Renal cortical epithelial cell (primary cell): ENCODE data around the gene CASP5. TPM values are rescaled to one million over a fixed set of nuclear protein-coding genes. Genes with fewer than 3 reads are reported as not detected.
"Not testable (repeated sequence)": the region's sequence is repeated elsewhere in the genome, so short reads cannot be mapped to it uniquely, and the experiment has no call there.

ENCODE experiments used
- DNase-seq: peaks from one replicate; pipeline ENCODE4 v3.0.0-alpha.2; 2011; ENCODE audit warnings: low read depth
- total RNA-seq: library from RNA; depleted of rRNA; stranded (reverse); fragments of >200 nt; gene quantifications from 2 replicates; pipeline ENCODE4 v1.2.3, GENCODE V29; 2014

The CASP5 gene
- not detected in 2 replicates for total RNA-seq

- DNase-seq, result no peak
Observed at GRCh38 chr11:105023003-105023402, at the start of gene CASP5. Gene CASP5 (minus strand): TSS chr11:105023168. CDS start chr11:105023136, 32 bp downstream.

GRCh38 chr11:105072080-105072479 is 49.1 kb upstream of the CASP5 start:
- not testable (repeated sequence) for DNase-seq

DNA sequence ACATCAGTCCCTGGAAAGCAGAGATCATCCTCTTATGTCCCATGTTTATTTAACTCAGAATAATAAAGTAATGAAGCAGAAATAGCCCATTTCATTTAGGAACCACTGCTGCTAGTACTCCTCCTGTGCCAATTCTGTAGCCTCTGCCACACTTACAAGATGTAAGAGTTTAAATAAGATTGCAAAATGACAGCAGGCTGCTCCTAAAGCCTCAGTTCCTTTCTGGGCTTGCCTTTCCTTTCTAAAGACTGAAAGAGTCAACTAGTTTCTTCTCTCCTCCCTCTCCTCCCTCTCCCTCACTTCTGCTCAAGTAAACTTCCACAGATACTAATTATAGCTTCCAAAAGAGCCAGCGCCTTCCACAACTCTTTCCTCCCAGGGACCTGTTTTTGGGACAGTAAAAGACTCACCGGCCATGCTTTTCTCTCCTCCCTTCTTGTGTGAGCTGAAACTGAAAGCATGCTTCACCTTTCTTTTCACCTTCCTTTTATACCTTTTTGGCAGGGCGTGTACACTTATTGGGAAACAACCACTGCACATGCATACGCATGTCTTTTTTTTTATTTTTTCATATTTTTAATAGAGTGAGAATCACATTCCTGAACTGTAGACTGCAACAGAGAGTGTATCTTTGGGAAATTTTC is 48.2 kb upstream of the CASP5 start:
- DNase-seq, result no peak

- DNase-seq, result no peak
Observed at GRCh38 chr11:105070306-105070705, 47.3 kb upstream of the CASP5 start.

GRCh38 chr11:105069749-105070148 is 46.8 kb upstream of the CASP5 start:
- not testable (repeated sequence) for DNase-seq

- not testable (repeated sequence) for DNase-seq
Observed at GRCh38 chr11:105063245-105063941, 40.4 kb upstream of the CASP5 start.

DNA sequence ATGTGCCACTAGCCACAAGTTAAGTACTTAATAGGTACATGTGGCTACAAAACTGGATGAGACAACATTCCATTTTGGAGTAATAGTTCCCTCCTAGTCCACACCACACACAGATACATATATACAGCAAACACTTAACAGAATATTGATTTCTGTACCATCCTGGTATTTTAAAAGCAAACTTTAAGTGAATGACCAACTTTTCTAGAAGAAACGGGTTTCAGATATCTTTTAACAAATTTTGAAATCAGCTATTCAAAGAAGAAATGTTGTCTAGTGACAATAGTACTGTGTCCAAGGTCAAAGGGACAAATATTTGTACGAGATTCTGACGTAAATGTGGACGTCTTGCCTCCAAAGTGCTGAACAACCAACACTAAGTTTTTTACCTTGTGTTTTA is 34.5 kb upstream of the CASP5 start:
- DNase-seq, result no peak

DNA sequence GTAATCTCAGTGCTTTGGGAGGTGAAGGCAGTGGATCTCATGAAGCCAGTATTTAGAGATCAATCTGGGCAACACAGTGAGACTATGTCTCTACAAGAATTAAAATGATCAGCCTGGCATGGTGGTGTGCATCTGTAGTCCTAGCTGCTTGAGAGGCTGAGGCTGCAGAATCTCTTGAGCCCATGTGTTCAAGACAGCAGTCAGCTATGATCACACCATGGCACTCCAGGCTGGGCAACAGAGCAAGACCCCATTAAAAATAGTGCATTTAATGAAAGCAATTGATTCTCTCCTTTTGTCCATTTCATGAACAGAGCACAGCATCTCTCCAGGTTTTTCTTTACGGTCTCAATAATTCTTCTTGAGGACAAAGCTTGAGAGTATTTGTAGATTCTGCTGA is 33.5 kb upstream of the CASP5 start:
- DNase-seq, result no peak

GRCh38 chr11:105054723-105055493 is 31.9 kb upstream of the CASP5 start:
- DNase-seq, result no peak

- DNase-seq, result no peak
Observed at GRCh38 chr11:105052487-105052886, 29.5 kb upstream of the CASP5 start.

DNA sequence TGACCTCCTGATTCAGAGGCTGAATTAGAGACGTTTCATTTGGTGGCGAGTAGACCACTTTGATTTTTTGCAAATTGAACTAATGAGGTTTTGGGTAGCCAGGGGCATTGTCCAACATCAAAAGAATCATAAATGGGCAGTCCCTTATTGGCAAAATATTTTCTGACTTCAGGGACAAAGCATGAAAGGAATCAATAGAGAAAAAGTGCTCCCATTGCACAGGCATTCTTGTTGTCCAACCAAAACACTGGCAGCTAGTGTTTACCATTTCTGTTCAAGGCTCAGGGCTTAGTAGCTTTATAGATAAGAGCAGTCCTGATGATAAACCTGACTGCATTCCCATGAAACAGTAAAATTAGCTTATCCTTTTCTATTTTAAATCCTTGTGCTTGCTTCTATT is 28.6 kb upstream of the CASP5 start:
- DNase-seq, result no peak

DNA sequence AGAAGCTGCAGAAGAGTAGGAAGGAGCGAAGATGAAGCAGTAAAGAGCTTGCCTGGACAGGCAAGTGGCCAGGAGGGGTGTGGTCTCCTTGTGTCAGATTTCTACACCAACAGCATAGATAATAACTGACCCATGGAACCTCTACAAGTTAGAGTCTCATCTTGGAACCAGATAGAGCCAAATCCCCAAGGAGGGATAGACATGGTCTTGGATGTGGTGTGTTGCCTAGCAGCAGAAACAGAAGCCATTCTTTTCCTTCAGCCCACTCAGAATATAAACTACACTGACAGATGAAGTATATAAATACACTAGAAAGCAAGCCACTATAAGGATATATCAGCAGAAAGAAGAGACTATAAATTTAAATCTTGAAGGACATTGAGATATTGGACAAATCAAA is 26.5 kb upstream of the CASP5 start:
- no peak for DNase-seq

DNA sequence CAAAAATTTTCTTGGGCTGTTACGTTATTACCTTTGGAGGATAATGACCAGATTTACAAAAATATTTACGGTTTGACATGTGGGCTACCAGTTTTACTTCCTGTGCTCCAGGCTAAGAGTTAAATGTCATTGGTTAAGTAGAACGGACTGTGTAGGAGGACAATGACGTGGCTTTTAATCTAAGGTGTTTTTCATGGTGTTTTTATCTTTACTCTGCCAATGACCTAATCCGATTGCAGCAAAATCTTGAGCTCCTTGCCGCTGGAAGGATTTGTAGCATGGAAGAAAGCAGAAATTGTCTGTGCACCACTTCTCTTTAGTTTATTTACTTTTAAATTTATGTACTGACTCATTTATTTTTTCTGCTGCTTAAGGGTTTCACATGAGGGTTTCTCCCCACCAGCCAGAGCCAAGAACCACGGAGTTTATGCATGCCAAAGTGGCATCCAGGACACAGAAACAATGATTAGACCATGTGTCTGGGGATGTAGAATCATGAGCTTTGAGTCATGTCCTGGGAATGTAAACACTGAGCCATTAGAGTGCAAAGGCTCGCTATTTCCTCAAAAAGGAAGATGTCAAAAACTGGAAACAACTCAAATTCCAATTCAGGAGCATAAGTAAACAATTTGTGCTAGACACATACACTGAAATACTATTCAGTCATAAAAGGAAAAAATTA is 24.1 kb upstream of the CASP5 start:
- peak; percentile 99 for DNase-seq

DNA sequence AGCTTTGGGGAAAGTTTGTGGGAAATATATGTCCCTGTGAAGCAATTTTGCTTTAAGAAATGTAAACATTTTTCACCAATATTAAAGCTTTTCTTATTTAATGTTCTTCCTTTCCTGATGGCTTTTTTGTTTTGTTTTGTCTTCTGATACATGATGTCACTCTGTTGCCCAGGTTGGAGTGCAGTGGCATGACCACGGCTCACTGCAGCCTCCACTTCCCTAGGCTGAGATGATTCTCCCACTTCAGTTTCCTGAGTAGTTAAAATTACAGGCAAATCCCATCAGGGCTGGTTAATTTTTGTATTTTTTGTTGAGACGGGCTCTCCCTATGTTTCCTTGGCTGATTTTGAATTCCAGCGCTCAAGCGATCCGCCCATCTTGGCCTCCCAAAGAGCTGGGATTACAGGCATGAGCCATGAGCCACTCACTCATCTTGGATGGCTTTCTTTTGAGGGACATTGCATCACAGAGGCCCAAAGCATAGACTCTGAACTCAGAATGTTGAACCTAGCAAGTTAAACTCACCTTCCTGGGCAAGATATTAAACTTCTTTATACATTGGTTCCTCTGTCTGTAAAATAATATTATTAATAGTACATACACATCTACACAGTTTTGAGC is 22.8 kb upstream of the CASP5 start:
- DNase-seq, result peak; percentile 2

GRCh38 chr11:105044557-105045524 is 21.9 kb upstream of the CASP5 start, which contains the start of gene CARD16:
Gene CARD16 (minus strand): TSS chr11:105045335. CDS start chr11:105045297, 38 bp downstream.
- peak; percentile 27 for DNase-seq

- no peak for DNase-seq
Observed at GRCh38 chr11:105042178-105042577, 19.2 kb upstream of the CASP5 start.

GRCh38 chr11:105040703-105041102 is 17.7 kb upstream of the CASP5 start:
- DNase-seq, result no peak

DNA sequence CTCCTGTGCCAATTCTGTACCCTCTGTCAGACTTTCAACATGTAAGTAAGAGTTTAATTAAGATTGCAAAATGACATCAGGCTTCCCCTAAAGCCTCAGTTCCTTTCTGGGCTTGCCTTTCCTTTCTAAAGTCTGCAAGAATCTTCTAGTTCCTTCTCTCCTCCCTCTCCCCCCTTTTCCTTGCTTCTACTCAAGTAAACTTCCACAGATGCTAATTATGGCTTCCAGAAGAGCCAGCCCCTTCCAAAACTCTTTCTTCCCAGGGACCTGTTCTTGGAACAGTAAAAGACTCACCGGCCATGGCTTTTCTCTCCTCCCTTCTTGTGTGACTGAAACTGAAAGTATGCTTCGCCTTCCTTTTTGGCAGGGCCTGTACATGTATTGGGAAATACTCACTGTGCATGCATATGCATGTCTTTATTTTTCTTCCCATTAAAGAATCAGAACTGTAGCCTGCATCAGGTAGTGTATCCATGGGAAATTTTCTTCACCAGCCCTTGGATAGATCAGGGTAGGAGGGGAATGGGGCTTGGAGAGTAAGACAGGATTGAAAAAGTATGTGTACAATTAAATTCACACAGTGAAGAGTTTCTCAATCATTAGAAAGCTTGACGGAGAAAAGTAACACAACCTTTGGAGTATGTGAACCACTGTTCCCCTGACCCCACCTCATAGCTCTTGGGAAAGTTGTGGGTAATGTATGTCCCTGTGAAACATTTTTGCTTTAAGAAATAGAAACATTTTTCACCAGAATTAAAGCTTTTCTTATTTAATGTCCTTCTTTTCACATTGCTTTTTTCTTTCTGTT is 12.0 kb upstream of the CASP5 start, which contains the start of gene CASP1:
TSS of gene CASP1 (minus strand) at position 332 of the 808 bp plus-strand sequence. CDS start at position 301, 31 bp downstream.
- DNase-seq, result peak; percentile 86

DNA sequence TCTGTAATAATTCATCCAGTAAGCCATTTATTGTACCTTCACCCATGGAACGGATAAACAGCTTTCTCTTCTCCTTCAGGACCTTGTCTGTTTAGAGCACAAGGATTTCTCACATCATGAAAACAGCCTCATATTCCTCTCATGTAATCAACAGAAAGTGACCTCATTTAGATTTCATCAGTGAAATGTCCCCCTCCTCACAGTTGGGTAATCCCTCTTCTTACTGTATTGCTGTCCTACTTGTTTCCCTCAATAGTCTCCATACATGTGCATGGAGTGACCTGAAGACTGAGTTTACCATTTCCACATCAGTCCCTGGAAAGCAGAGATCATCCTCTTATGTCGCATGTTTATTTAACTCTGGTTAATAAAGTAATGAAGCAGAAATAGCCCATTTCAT is 11.4 kb upstream of the CASP5 start:
- DNase-seq, result not testable (repeated sequence)
